Measurements from ENCODE around the gene KCNN3. TPM values are rescaled to one million over a fixed set of nuclear protein-coding genes. Genes with fewer than 3 reads are reported as not detected.

KCNN3 gene
- total and polyA plus RNA-seq, 7 donors: 0.23 to 27.7 (median 9.4) TPM

GRCh38 chr1:154663471-154664060 lies 206.5 kb downstream of the KCNN3 start:
- no peaks in the 10 kb centered on the region for H3K4me1 ChIP-seq
- H3K27me3 ChIP-seq: no peaks in the 10 kb centered on the region
- H3K4me3 ChIP-seq: no peak overlapping the region
- TF ChIP-seq EP300 (IDR thresholded peaks at IDR 0.05) (no peak), POLR2A (IDR thresholded peaks at IDR 0.05) (no peak), POLR2AphosphoS5 (IDR thresholded peaks at IDR 0.05) (no peak), CTCF (IDR thresholded peaks at IDR 0.05) (no peak)
- 10 to 39% methylated on average over 2 of the region's 2 CpGs for WGBS, 2 donors
- no peaks in the 10 kb centered on the region for H3K9me3 ChIP-seq
- no peak for DNase-seq
- H3K27ac ChIP-seq: no peak overlapping the region
- H3K36me3 ChIP-seq: no peaks in the 10 kb centered on the region
- intact Hi-C loops (cut with DNase I): no loop called here

- no peak for DNase-seq
- Histone ChIP-seq H3K27me3 (no peaks in the 10 kb centered on the region), H3K36me3 (no peaks in the 10 kb centered on the region), H3K27ac (no peak overlapping the region), H3K4me1 (no peaks in the 10 kb centered on the region), H3K4me3 (no peak overlapping the region), H3K9me3 (no peaks in the 10 kb centered on the region)
- 59 to 68% methylated on average over 2 of the region's 2 CpGs for WGBS, 2 donors
- intact Hi-C loops (cut with DNase I): no loop called here
- TF ChIP-seq POLR2AphosphoS5 (IDR thresholded peaks at IDR 0.05): no peak
- TF ChIP-seq CTCF (IDR thresholded peaks at IDR 0.05): no peak
- TF ChIP-seq EP300 (IDR thresholded peaks at IDR 0.05): no peak
- TF ChIP-seq POLR2A (IDR thresholded peaks at IDR 0.05): no peak
Measured at GRCh38 chr1:154661110-154661509, 209.0 kb downstream of the KCNN3 start.

GRCh38 chr1:154659823-154660592 lies 210.1 kb downstream of the KCNN3 start:
- Histone ChIP-seq H3K4me3 (no peak overlapping the region), H3K4me1 (no peaks in the 10 kb centered on the region), H3K27me3 (no peaks in the 10 kb centered on the region), H3K36me3 (no peaks in the 10 kb centered on the region), H3K27ac (no peak overlapping the region), H3K9me3 (no peaks in the 10 kb centered on the region)
- no peak for DNase-seq
- WGBS, 2 donors: 77 to 88% methylated on average over 3 of the region's 3 CpGs
- TF ChIP-seq POLR2AphosphoS5 (IDR thresholded peaks at IDR 0.05) (no peak), POLR2A (IDR thresholded peaks at IDR 0.05) (no peak), CTCF (IDR thresholded peaks at IDR 0.05) (no peak), EP300 (IDR thresholded peaks at IDR 0.05) (no peak)
- intact Hi-C loops (cut with DNase I): no loop called here

GRCh38 chr1:154657556-154657955 lies 212.5 kb downstream of the KCNN3 start:
- Histone ChIP-seq H3K27me3 (no peaks in the 10 kb centered on the region), H3K4me1 (no peaks in the 10 kb centered on the region), H3K9me3 (no peaks in the 10 kb centered on the region), H3K4me3 (no peak overlapping the region), H3K36me3 (no peaks in the 10 kb centered on the region), H3K27ac (no peak overlapping the region)
- intact Hi-C loops (cut with DNase I): no loop called here
- no peak for TF ChIP-seq POLR2A (IDR thresholded peaks at IDR 0.05)
- no peak for TF ChIP-seq POLR2AphosphoS5 (IDR thresholded peaks at IDR 0.05)
- TF ChIP-seq EP300 (IDR thresholded peaks at IDR 0.05): no peak
- no peak for TF ChIP-seq CTCF (IDR thresholded peaks at IDR 0.05)
- 23 to 43% methylated on average over 2 of the region's 2 CpGs for WGBS, 2 donors
- DNase-seq: no peak
